Upper lobe of left lung (tissue), 6 donors: ENCODE measurements around the gene IL10RB. TPM values are rescaled to one million over a fixed set of nuclear protein-coding genes. Genes with fewer than 3 reads are reported as not detected.

Experiments
- ATAC-seq, 2 donors: fragments of 200-7000 bp; cut with Tn5 transposase; one replicate each; pipeline ENCODE4 v1.9.1; 2022; ENCODE audit warnings: mild to moderate bottlenecking in 2 of 2, moderate library complexity in 2 of 2; ENCODE audit not compliant: low FRiP score in 2 of 2
- DNase-seq, 2 donors: peaks; one replicate each; pipeline ENCODE4 v3.0.0-alpha.2; 2019 to 2020
- H3K27ac ChIP-seq, 4 donors: fragments of 200-600 bp; sonication (generic); one replicate each; pipeline ENCODE4 v1.5.1; 2016 to 2019
- H3K27me3 ChIP-seq, 4 donors: fragments of 200-600 bp; sonication (generic); one replicate each; pipeline ENCODE4 v1.5.1; 2017 to 2019
- H3K36me3 ChIP-seq, 4 donors: fragments of 200-600 bp; sonication (generic); one replicate each; pipeline ENCODE4 v1.5.1; 2016 to 2019
- H3K4me1 ChIP-seq, 4 donors: fragments of 200-600 bp; sonication (generic); one replicate each; pipeline ENCODE4 v1.5.1; 2018 to 2019
- H3K4me3 ChIP-seq, 4 donors: fragments of 200-600 bp; sonication (generic); one replicate each; pipeline ENCODE4 v1.5.1; 2017 to 2019; ENCODE audit warnings: mild to moderate bottlenecking in 2 of 4, moderate library complexity in 1 of 4
- H3K9me3 ChIP-seq, 4 donors: fragments of 200-600 bp; sonication (generic); one replicate each; pipeline ENCODE4 v1.5.1; 2018 to 2019
- EP300 ChIP-seq, 4 donors: sonication (generic); formaldehyde crosslinking; IDR thresholded peaks; one replicate each; pipeline ENCODE4 v1.5.1; 2017; ENCODE audit warnings: antibody characterized with exemption in 4 of 4, control low read depth in 2 of 4
- POLR2A ChIP-seq, 4 donors: fragments of 450-650 bp; IDR thresholded peaks; one replicate each; pipeline ENCODE4 v1.5.1; 2016 to 2017; ENCODE audit warnings: antibody characterized with exemption in 4 of 4, mild to moderate bottlenecking in 2 of 4
- POLR2AphosphoS5 ChIP-seq, 2 donors: sonication (generic); formaldehyde crosslinking; IDR thresholded peaks; one replicate each; pipeline ENCODE4 v1.5.1; 2017; ENCODE audit warnings: antibody characterized with exemption in 2 of 2
- WGBS, 2 donors: methylation state at CpG; one replicate each; pipeline ENCODE4 v1.1.5; 2017 to 2018; 5-methylcytosine and 5-hydroxymethylcytosine counted together
- total RNA-seq, 6 donors: library from RNA; depleted of rRNA in 4 of 6; stranded (reverse); fragments of >200 nt in 4 of 6; gene quantifications; one replicate each; pipeline versions ENCODE4 v1.1.0 to v1.2.1, GENCODE V29; 2016 to 2021
- TF ChIP-seq, protein P1 (sequence below), 6 experiments: fragments of 450-650 bp in 4 of 6; fragments of 200-600 bp in 2 of 6; sonication (generic) in 2 of 6; IDR thresholded peaks; one replicate each; pipeline ENCODE4 v1.5.1; 2016 to 2019; ENCODE audit warnings: antibody characterized with exemption in 6 of 6
- donor health status: DM: no; HTN: no; CAD: no; lungs with moderate emphysema.
- donor health status: DM: no; HTN: yes; CAD: no; lungs with severe emphysema.

The IL10RB gene
- total RNA-seq, 6 donors from 2014 or later = 11.5 to 49.2 (median 41.0) TPM

DNA sequence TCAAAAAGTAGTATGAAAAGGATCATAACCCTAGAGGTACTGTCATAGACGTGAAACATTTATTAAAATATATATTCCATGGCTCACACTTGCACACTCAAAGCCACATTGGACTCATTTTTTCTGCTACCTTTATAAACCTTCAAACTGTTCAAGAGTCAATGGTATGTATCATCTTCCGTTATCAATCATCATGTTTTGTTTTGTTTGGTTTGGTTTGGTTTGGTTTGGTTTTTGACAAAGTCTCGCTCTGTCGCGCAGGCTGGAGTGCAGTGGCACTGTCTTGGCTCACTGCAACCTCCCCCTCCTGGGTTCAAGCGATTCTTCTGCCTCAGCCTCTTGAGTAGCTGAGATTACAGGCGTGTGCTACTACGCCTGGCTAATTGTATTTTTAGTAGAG lies 34.6 kb upstream of the IL10RB start:
- Histone ChIP-seq H3K4me3 (peak overlapping the region in 3 of 4 donors; percentile 82 to 93 (median 93)), H3K36me3 (no peaks in the 10 kb centered on the region), H3K4me1 (peaks cover 15 to 37% (median 31%) of the 10 kb centered on the region in 4 donors), H3K27ac (peak overlapping the region in 2 of 4 donors; percentile 98 to 99), H3K9me3 (no peaks in the 10 kb centered on the region), H3K27me3 (no peaks in the 10 kb centered on the region)
- 54 to 72% methylated on average over 8 of the region's 8 CpGs for WGBS, 2 donors
- ATAC-seq = no peak
- TF ChIP-seq POLR2AphosphoS5 (IDR thresholded peaks at IDR 0.05) = no peak
- TF ChIP-seq, protein P1, sequence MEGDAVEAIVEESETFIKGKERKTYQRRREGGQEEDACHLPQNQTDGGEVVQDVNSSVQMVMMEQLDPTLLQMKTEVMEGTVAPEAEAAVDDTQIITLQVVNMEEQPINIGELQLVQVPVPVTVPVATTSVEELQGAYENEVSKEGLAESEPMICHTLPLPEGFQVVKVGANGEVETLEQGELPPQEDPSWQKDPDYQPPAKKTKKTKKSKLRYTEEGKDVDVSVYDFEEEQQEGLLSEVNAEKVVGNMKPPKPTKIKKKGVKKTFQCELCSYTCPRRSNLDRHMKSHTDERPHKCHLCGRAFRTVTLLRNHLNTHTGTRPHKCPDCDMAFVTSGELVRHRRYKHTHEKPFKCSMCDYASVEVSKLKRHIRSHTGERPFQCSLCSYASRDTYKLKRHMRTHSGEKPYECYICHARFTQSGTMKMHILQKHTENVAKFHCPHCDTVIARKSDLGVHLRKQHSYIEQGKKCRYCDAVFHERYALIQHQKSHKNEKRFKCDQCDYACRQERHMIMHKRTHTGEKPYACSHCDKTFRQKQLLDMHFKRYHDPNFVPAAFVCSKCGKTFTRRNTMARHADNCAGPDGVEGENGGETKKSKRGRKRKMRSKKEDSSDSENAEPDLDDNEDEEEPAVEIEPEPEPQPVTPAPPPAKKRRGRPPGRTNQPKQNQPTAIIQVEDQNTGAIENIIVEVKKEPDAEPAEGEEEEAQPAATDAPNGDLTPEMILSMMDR (IDR thresholded peaks at IDR 0.05) = no peak
- TF ChIP-seq POLR2A (IDR thresholded peaks at IDR 0.05) = no peak
- TF ChIP-seq EP300 (IDR thresholded peaks at IDR 0.05) = no peak
- no peak for DNase-seq

- Histone ChIP-seq H3K27ac (peak overlapping the region in 2 of 4 donors; percentile 98 to 99), H3K27me3 (no peaks in the 10 kb centered on the region), H3K9me3 (no peaks in the 10 kb centered on the region), H3K36me3 (no peaks in the 10 kb centered on the region), H3K4me1 (peaks cover 15 to 39% (median 31%) of the 10 kb centered on the region in 4 donors), H3K4me3 (peak overlapping the region in 1 of 4 donors; percentile 82)
- TF ChIP-seq POLR2AphosphoS5 (IDR thresholded peaks at IDR 0.05) (no peak), POLR2A (IDR thresholded peaks at IDR 0.05) (no peak), EP300 (IDR thresholded peaks at IDR 0.05) (no peak)
- TF ChIP-seq, protein P1 (IDR thresholded peaks at IDR 0.05) = no peak
- ATAC-seq (no peak), DNase-seq (no peak)
- WGBS, 2 donors = 27 to 38% methylated on average over 5 of the region's 5 CpGs
These were observed 33.7 kb upstream of the IL10RB start for GRCh38 chr21:33232291-33233034.

- Histone ChIP-seq H3K27me3 (no peaks in the 10 kb centered on the region), H3K27ac (no peak overlapping the region), H3K4me1 (peaks cover 14 to 43% (median 27%) of the 10 kb centered on the region in 4 donors), H3K9me3 (no peaks in the 10 kb centered on the region), H3K36me3 (no peaks in the 10 kb centered on the region), H3K4me3 (no peak overlapping the region)
- ATAC-seq (no peak), DNase-seq (no peak)
- 76 to 85% methylated on average over 3 of the region's 3 CpGs for WGBS, 2 donors
- no peak for TF ChIP-seq POLR2AphosphoS5 (IDR thresholded peaks at IDR 0.05)
- TF ChIP-seq, protein P1 (IDR thresholded peaks at IDR 0.05) = no peak
- TF ChIP-seq POLR2A (IDR thresholded peaks at IDR 0.05) = no peak
- TF ChIP-seq EP300 (IDR thresholded peaks at IDR 0.05) = no peak
These were observed 31.3 kb upstream of the IL10RB start for GRCh38 chr21:33234635-33235520.

DNA sequence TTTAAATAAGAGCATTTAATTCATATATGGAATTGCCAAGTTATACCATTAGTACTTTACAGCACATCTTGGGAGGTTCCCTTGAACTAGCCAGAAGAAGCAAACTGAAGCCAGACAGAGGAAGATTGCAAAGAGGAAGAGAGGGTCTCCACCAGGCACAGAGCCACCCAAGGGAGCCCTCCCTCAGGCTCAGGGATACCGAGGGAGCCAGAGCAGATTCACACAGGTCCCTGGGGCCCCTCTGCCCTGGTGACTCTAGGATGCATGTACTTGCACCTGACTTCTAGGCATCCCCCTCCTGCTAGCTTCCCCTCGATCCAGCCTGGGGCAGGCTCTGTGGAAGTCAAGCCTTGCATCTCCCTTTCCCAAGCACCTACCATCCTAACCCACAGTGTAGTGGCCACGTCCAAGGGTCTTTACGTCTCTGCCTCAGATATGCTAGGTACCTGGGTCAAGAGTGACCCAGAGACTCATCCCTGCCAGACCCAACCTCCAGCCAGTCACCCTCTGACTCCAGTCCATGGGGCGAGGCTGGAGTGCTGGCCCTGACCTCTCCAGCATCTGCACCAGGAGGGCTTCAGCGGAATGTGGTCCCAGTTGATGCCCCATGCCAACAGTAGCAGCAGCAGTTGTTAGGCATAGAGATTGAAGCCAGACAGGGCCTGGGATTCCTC lies 30.0 kb upstream of the IL10RB start:
- Histone ChIP-seq H3K27ac (no peak overlapping the region), H3K27me3 (no peaks in the 10 kb centered on the region), H3K9me3 (no peaks in the 10 kb centered on the region), H3K4me3 (no peak overlapping the region), H3K4me1 (peaks cover 14 to 40% (median 26%) of the 10 kb centered on the region in 4 donors), H3K36me3 (no peaks in the 10 kb centered on the region)
- 98 to 100% methylated on average over 4 to 6 of the region's 6 CpGs for WGBS, 2 donors
- ATAC-seq = peak in 1 of 2 donors; percentile 22
- DNase-seq = peak in 1 of 2 donors; percentile 11
- TF ChIP-seq, protein P1 (IDR thresholded peaks at IDR 0.05) = no peak
- TF ChIP-seq EP300 (IDR thresholded peaks at IDR 0.05) (no peak), POLR2AphosphoS5 (IDR thresholded peaks at IDR 0.05) (no peak), POLR2A (IDR thresholded peaks at IDR 0.05) (no peak)
